ENCODE data around the gene PTPRCAP. TPM values are rescaled to one million over a fixed set of nuclear protein-coding genes. Genes with fewer than 3 reads are reported as not detected.

PTPRCAP gene
- total RNA-seq, 4 donors from 2014 or later, result 5.6 to 7.2 (median 6.4) TPM

GRCh38 chr11:67406969-67407687, 30.4 kb downstream of the PTPRCAP start:
- TF ChIP-seq, protein P1, sequence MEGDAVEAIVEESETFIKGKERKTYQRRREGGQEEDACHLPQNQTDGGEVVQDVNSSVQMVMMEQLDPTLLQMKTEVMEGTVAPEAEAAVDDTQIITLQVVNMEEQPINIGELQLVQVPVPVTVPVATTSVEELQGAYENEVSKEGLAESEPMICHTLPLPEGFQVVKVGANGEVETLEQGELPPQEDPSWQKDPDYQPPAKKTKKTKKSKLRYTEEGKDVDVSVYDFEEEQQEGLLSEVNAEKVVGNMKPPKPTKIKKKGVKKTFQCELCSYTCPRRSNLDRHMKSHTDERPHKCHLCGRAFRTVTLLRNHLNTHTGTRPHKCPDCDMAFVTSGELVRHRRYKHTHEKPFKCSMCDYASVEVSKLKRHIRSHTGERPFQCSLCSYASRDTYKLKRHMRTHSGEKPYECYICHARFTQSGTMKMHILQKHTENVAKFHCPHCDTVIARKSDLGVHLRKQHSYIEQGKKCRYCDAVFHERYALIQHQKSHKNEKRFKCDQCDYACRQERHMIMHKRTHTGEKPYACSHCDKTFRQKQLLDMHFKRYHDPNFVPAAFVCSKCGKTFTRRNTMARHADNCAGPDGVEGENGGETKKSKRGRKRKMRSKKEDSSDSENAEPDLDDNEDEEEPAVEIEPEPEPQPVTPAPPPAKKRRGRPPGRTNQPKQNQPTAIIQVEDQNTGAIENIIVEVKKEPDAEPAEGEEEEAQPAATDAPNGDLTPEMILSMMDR (IDR thresholded peaks at IDR 0.05), result no peak
- no peak for TF ChIP-seq POLR2A (IDR thresholded peaks at IDR 0.05)

GRCh38 chr11:67406420-67406968, 31.0 kb downstream of the PTPRCAP start:
- H3K9me3 ChIP-seq, result no peaks in the 10 kb centered on the region
- no peak overlapping the region for H3K27ac ChIP-seq
- H3K36me3 ChIP-seq, result no peaks in the 10 kb centered on the region
- H3K4me1 ChIP-seq, result peaks cover 25 to 50% of the 10 kb centered on the region in 2 donors
- intact Hi-C loops (cut with DNase I), result no loop called here
- WGBS, 2 donors, result 80 to 89% methylated on average over 6 to 16 of the region's 18 CpGs
- TF ChIP-seq, protein P1 (IDR thresholded peaks at IDR 0.05), result no peak
- no peak for TF ChIP-seq POLR2A (IDR thresholded peaks at IDR 0.05)
- no peak for DNase-seq
- no peak overlapping the region for H3K4me3 ChIP-seq (replicated peaks in 1 of 3)
- no peaks in the 10 kb centered on the region for H3K27me3 ChIP-seq

More at GRCh38 chr11:67406969-67407687, 30.4 kb downstream of the PTPRCAP start:
- Histone ChIP-seq H3K4me3 (replicated peaks in 1 of 3) (no peak overlapping the region), H3K36me3 (no peaks in the 10 kb centered on the region), H3K27me3 (no peaks in the 10 kb centered on the region), H3K4me1 (peaks cover 22 to 53% of the 10 kb centered on the region in 2 donors), H3K9me3 (no peaks in the 10 kb centered on the region), H3K27ac (no peak overlapping the region)
- 72 to 75% methylated on average over 9 of the region's 12 CpGs for WGBS, 2 donors
- intact Hi-C loops (cut with DNase I), result no loop called here
- DNase-seq, result no peak

- Histone ChIP-seq H3K9me3 (no peaks in the 10 kb centered on the region), H3K4me1 (peaks cover 29 to 45% of the 10 kb centered on the region in 2 donors), H3K27ac (no peak overlapping the region), H3K4me3 (replicated peaks in 1 of 3) (no peak overlapping the region), H3K36me3 (no peaks in the 10 kb centered on the region), H3K27me3 (no peaks in the 10 kb centered on the region)
- no peak for TF ChIP-seq POLR2A (IDR thresholded peaks at IDR 0.05)
- TF ChIP-seq, protein P1 (IDR thresholded peaks at IDR 0.05), result no peak
- 87 to 97% methylated on average over 3 to 8 of the region's 9 CpGs for WGBS, 2 donors
- intact Hi-C loops (cut with DNase I), result no loop called here
- DNase-seq, result no peak
Measured at GRCh38 chr11:67405688-67406339, 31.7 kb downstream of the PTPRCAP start.

GRCh38 chr11:67405196-67405567, 32.3 kb downstream of the PTPRCAP start:
- Histone ChIP-seq H3K27me3 (no peaks in the 10 kb centered on the region), H3K9me3 (no peaks in the 10 kb centered on the region), H3K4me1 (peaks cover 35 to 51% of the 10 kb centered on the region in 2 donors), H3K27ac (peak overlapping the region in 2 of 3 donors; percentile 75 to 79), H3K4me3 (replicated peaks in 1 of 3) (no peak overlapping the region), H3K36me3 (no peaks in the 10 kb centered on the region)
- no peak for TF ChIP-seq POLR2A (IDR thresholded peaks at IDR 0.05)
- TF ChIP-seq, protein P1 (IDR thresholded peaks at IDR 0.05), result no peak
- intact Hi-C loops (cut with DNase I), result no loop called here
- WGBS, 2 donors, result 94% methylated on average over 5 of the region's 6 CpGs; no CpG with 5 or more reads in 1 of the 2 donors
- DNase-seq, result no peak
